GM10847 (cell line): ENCODE data around the gene IFNK.

Experiments used
- POLR2A ChIP-seq: IDR thresholded peaks from 2 replicates; pipeline ENCODE4 v1.6.1; 2011; ENCODE audit not compliant: insufficient read length; ENCODE audit errors: extremely low read depth

Gene IFNK

GRCh38 chr9:27548055-27548741 is 24.1 kb downstream of the IFNK start:
- TF ChIP-seq POLR2A: no peak

- no peak for TF ChIP-seq POLR2A
These were observed 25.2 kb downstream of the IFNK start for GRCh38 chr9:27549196-27549755.

GRCh38 chr9:27554712-27555111 is 30.6 kb downstream of the IFNK start:
- no peak for TF ChIP-seq POLR2A

- TF ChIP-seq POLR2A: no peak
These were observed 32.4 kb downstream of the IFNK start for GRCh38 chr9:27556470-27556869.

- no peak for TF ChIP-seq POLR2A
These were observed 34.2 kb downstream of the IFNK start for GRCh38 chr9:27558307-27558706.

- TF ChIP-seq POLR2A: no peak
These were observed 36.4 kb downstream of the IFNK start for GRCh38 chr9:27560457-27560856.

- no peak for TF ChIP-seq POLR2A
These were observed 37.6 kb downstream of the IFNK start for GRCh38 chr9:27561685-27562084.

GRCh38 chr9:27563738-27564430 is 39.8 kb downstream of the IFNK start:
- no peak for TF ChIP-seq POLR2A

GRCh38 chr9:27564670-27565069 is 40.6 kb downstream of the IFNK start:
- TF ChIP-seq POLR2A: no peak

GRCh38 chr9:27565696-27566095 is 41.6 kb downstream of the IFNK start:
- TF ChIP-seq POLR2A: no peak

GRCh38 chr9:27566118-27566517 is 42.0 kb downstream of the IFNK start:
- TF ChIP-seq POLR2A: no peak

GRCh38 chr9:27569406-27569805 is 45.3 kb downstream of the IFNK start:
- no peak for TF ChIP-seq POLR2A

GRCh38 chr9:27571011-27571410 is 46.9 kb downstream of the IFNK start:
- TF ChIP-seq POLR2A: no peak

GRCh38 chr9:27572061-27572460 is 48.0 kb downstream of the IFNK start:
- no peak for TF ChIP-seq POLR2A

- TF ChIP-seq POLR2A: no peak
These were observed 48.5 kb downstream of the IFNK start for GRCh38 chr9:27572566-27572917.

- TF ChIP-seq POLR2A: peak; percentile 58
These were observed 49.0 kb downstream of the IFNK start, which contains the start of gene C9orf72 for GRCh38 chr9:27572918-27573633. Gene C9orf72, minus strand, starts transcription at chr9:27573481. Its CDS starts 6,361 bp downstream, at chr9:27567120.
